OCI-LY3 (cell line): Measurements from ENCODE around the gene PLA2G15.

Experiments
- H2AFZ ChIP-seq: fragments of 200-600, 300-600 bp; shearing (Covaris generic); 2 replicates; pipeline ENCODE4 v1.6.0; 2014; ENCODE audit warnings: antibody characterized with exemption, low read depth, low read length
- H3K27ac ChIP-seq: fragments of 200-600, 300-600 bp; sonication (generic); 2 replicates; pipeline ENCODE4 v1.5.1; 2014; ENCODE audit warnings: mild to moderate bottlenecking, low read length, moderate library complexity, mixed read lengths
- H3K27me3 ChIP-seq: fragments of 200-600, 300-600 bp; sonication (generic); 2 replicates; pipeline ENCODE4 v1.6.1; 2014; ENCODE audit warnings: low read depth, low read length, mixed read lengths
- H3K36me3 ChIP-seq: fragments of 200-600, 300-600 bp; sonication (generic); replicated peaks from 2 replicates; pipeline ENCODE3; 2014; ENCODE audit warnings: low read depth, low read length, mixed read lengths
- H3K4me1 ChIP-seq: fragments of 300-600, 200-600 bp; sonication (generic); 2 replicates; pipeline ENCODE4 v1.6.1; 2014; ENCODE audit warnings: low read length, mixed read lengths
- H3K4me2 ChIP-seq: fragments of 200-600, 300-600 bp; sonication (generic); 2 replicates; pipeline ENCODE4 v1.6.1; 2014; ENCODE audit warnings: low read length, mixed read lengths
- H3K4me3 ChIP-seq: fragments of 300-600, 200-600 bp; sonication (generic); 2 replicates; pipeline ENCODE4 v1.5.1; 2014; ENCODE audit warnings: antibody characterized with exemption, mild to moderate bottlenecking, low read length, moderate library complexity
- H3K79me2 ChIP-seq: fragments of 300-600, 200-600 bp; shearing (Covaris generic); 2 replicates; pipeline ENCODE4 v1.6.1; 2014; ENCODE audit warnings: mild to moderate bottlenecking, low read length, mixed read lengths
- H3K9ac ChIP-seq: fragments of 300-600, 200-600 bp; shearing (Covaris generic); 2 replicates; pipeline ENCODE4 v1.6.0; 2014; ENCODE audit warnings: mild to moderate bottlenecking, low read length, moderate library complexity
- H3K9me3 ChIP-seq: fragments of 200-600, 300-600 bp; shearing (Covaris generic); 2 replicates; pipeline ENCODE4 v1.6.1; 2014; ENCODE audit warnings: low read length, mixed read lengths; ENCODE audit not compliant: insufficient read depth
- H4K20me1 ChIP-seq: fragments of 200-600, 300-600 bp; sonication (generic); 2 replicates; pipeline ENCODE4 v1.6.1; 2016; ENCODE audit warnings: low read length, mixed read lengths; ENCODE audit not compliant: insufficient read depth
- CTCF ChIP-seq: fragments of 200-600, 300-600 bp; sonication (generic); IDR thresholded peaks from 2 replicates; pipeline ENCODE4 v1.5.1; 2014; ENCODE audit warnings: antibody characterized with exemption, low read length, low read depth
- EZH2phosphoT487 ChIP-seq: fragments of 200-600 bp; shearing (Covaris generic); IDR thresholded peaks from 2 replicates; pipeline ENCODE4 v1.6.1; 2018; ENCODE audit warnings: antibody characterized with exemption, mixed run types, low read depth

PLA2G15 gene

GRCh38 chr16:68202091-68202519, 43.1 kb upstream of the PLA2G15 start:
- Histone ChIP-seq H3K4me2 (no peak overlapping the region), H3K9ac (no peak overlapping the region), H3K4me3 (no peak overlapping the region), H3K79me2 (no peaks in the 10 kb centered on the region; the same call in 1 of the 2 replicates), H3K9me3 (no peaks in the 10 kb centered on the region), H3K27me3 (no peaks in the 10 kb centered on the region), H2AFZ (no peak overlapping the region), H3K4me1 (peaks cover 5% of the 10 kb centered on the region), H3K27ac (no peak overlapping the region), H3K36me3 (no peaks in the 10 kb centered on the region), H4K20me1 (no peaks in the 10 kb centered on the region)
- TF ChIP-seq CTCF = no peak
- TF ChIP-seq EZH2phosphoT487 = no peak

GRCh38 chr16:68206245-68206644, 38.9 kb upstream of the PLA2G15 start:
- Histone ChIP-seq H2AFZ (no peak overlapping the region), H3K9me3 (no peaks in the 10 kb centered on the region), H4K20me1 (no peaks in the 10 kb centered on the region), H3K79me2 (peaks cover 8% of the 10 kb centered on the region; the same call in 1 of the 2 replicates), H3K27ac (no peak overlapping the region), H3K9ac (no peak overlapping the region), H3K27me3 (no peaks in the 10 kb centered on the region), H3K4me1 (no peaks in the 10 kb centered on the region), H3K36me3 (no peaks in the 10 kb centered on the region), H3K4me3 (no peak overlapping the region), H3K4me2 (no peak overlapping the region)
- TF ChIP-seq EZH2phosphoT487 (no peak), CTCF (no peak)

- Histone ChIP-seq H3K9ac (no peak overlapping the region), H3K27me3 (no peaks in the 10 kb centered on the region)
These were observed 30.4 kb upstream of the PLA2G15 start for GRCh38 chr16:68214726-68215125.

GRCh38 chr16:68215302-68215701, 29.9 kb upstream of the PLA2G15 start:
- no peaks in the 10 kb centered on the region for H3K27me3 ChIP-seq
- TF ChIP-seq EZH2phosphoT487 (no peak), CTCF (no peak)

More at GRCh38 chr16:68214726-68215125, 30.4 kb upstream of the PLA2G15 start:
- Histone ChIP-seq H3K4me1 (no peaks in the 10 kb centered on the region), H3K4me3 (no peak overlapping the region), H3K27ac (no peak overlapping the region), H3K9me3 (no peaks in the 10 kb centered on the region), H4K20me1 (no peaks in the 10 kb centered on the region), H3K36me3 (no peaks in the 10 kb centered on the region), H3K4me2 (no peak overlapping the region), H3K79me2 (peaks cover under 1% of the 10 kb centered on the region; the same call in 1 of the 2 replicates), H2AFZ (no peak overlapping the region)
- TF ChIP-seq EZH2phosphoT487 (no peak), CTCF (no peak)

More at GRCh38 chr16:68215302-68215701, 29.9 kb upstream of the PLA2G15 start:
- H3K4me1 ChIP-seq = no peaks in the 10 kb centered on the region
- no peak overlapping the region for H3K27ac ChIP-seq
- no peak overlapping the region for H3K4me2 ChIP-seq
- no peak overlapping the region for H3K4me3 ChIP-seq
- H3K36me3 ChIP-seq = no peaks in the 10 kb centered on the region
- no peak overlapping the region for H2AFZ ChIP-seq
- no peaks in the 10 kb centered on the region for H3K79me2 ChIP-seq
- no peaks in the 10 kb centered on the region for H3K9me3 ChIP-seq
- H4K20me1 ChIP-seq = no peaks in the 10 kb centered on the region
- H3K9ac ChIP-seq = no peak overlapping the region
